Activated CD4-positive, alpha-beta T cell treated with anti-CD3 and anti-CD28 coated beads for 24 hours (primary cell): ENCODE measurements around the gene COL18A1.
"Not testable (repeated sequence)": the region's sequence is repeated elsewhere in the genome, so short reads cannot be mapped to it uniquely, and the experiment has no call there.

Experiments
- DNase-seq, 2 donors: peaks; one replicate each; pipeline ENCODE4 v3.0.0-alpha.2; 2020; ENCODE audit warnings: low read depth in 2 of 2

The COL18A1 gene

GRCh38 chr21:45427331-45428271, 22.6 kb downstream of the COL18A1 start:
- no peak for DNase-seq

GRCh38 chr21:45428534-45428933, 23.6 kb downstream of the COL18A1 start:
- no peak for DNase-seq

- no peak for DNase-seq
Measured at GRCh38 chr21:45429221-45430175, 24.5 kb downstream of the COL18A1 start.

- no peak for DNase-seq
Measured at GRCh38 chr21:45430521-45431501, 25.8 kb downstream of the COL18A1 start.

- DNase-seq = no peak
Measured at GRCh38 chr21:45431781-45432572, 27.0 kb downstream of the COL18A1 start.

- no peak for DNase-seq
Measured at GRCh38 chr21:45432575-45433255, 27.8 kb downstream of the COL18A1 start.

GRCh38 chr21:45433301-45433700, 28.3 kb downstream of the COL18A1 start:
- no peak for DNase-seq

GRCh38 chr21:45433911-45434644, 29.1 kb downstream of the COL18A1 start:
- no peak for DNase-seq

- no peak for DNase-seq
Measured at GRCh38 chr21:45434645-45435217, 29.8 kb downstream of the COL18A1 start.

GRCh38 chr21:45435405-45435981, 30.5 kb downstream of the COL18A1 start:
- no peak for DNase-seq

- DNase-seq = no peak
Measured at GRCh38 chr21:45436351-45437065, 31.5 kb downstream of the COL18A1 start.

GRCh38 chr21:45437844-45438243, 32.9 kb downstream of the COL18A1 start:
- not testable (repeated sequence) for DNase-seq

GRCh38 chr21:45438391-45439145, 33.6 kb downstream of the COL18A1 start:
- no peak for DNase-seq

GRCh38 chr21:45439161-45439872, 34.4 kb downstream of the COL18A1 start:
- peak; percentile 78 to 80 for DNase-seq

GRCh38 chr21:45439901-45440461, 35.0 kb downstream of the COL18A1 start:
- DNase-seq = no peak
